ENCODE data around the gene C3orf49. TPM values are rescaled to one million over a fixed set of nuclear protein-coding genes. Genes with fewer than 3 reads are reported as not detected.

C3orf49 gene
- total RNA-seq, 1 donor from 2014 or later, result not detected

GRCh38 chr3:63878394-63879060 lies 59.4 kb downstream of the C3orf49 start:
- Mint-ChIP-seq H3K9me3 (no peaks in the 10 kb centered on the region), H3K27me3 (no peaks in the 10 kb centered on the region), H3K4me3 (no peak overlapping the region), H3K36me3 (peaks cover 4% of the 10 kb centered on the region), H3K27ac (no peak overlapping the region), H3K4me1 (ENCODE audit: unreplicated experiment) (peaks cover 45% of the 10 kb centered on the region)
- DNase-seq (ENCODE audit: extremely low spot score, unreplicated experiment), result no peak
- TF ChIP-seq, protein P1, sequence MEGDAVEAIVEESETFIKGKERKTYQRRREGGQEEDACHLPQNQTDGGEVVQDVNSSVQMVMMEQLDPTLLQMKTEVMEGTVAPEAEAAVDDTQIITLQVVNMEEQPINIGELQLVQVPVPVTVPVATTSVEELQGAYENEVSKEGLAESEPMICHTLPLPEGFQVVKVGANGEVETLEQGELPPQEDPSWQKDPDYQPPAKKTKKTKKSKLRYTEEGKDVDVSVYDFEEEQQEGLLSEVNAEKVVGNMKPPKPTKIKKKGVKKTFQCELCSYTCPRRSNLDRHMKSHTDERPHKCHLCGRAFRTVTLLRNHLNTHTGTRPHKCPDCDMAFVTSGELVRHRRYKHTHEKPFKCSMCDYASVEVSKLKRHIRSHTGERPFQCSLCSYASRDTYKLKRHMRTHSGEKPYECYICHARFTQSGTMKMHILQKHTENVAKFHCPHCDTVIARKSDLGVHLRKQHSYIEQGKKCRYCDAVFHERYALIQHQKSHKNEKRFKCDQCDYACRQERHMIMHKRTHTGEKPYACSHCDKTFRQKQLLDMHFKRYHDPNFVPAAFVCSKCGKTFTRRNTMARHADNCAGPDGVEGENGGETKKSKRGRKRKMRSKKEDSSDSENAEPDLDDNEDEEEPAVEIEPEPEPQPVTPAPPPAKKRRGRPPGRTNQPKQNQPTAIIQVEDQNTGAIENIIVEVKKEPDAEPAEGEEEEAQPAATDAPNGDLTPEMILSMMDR (conservative IDR thresholded peaks at IDR 0.05), result no peak

DNA sequence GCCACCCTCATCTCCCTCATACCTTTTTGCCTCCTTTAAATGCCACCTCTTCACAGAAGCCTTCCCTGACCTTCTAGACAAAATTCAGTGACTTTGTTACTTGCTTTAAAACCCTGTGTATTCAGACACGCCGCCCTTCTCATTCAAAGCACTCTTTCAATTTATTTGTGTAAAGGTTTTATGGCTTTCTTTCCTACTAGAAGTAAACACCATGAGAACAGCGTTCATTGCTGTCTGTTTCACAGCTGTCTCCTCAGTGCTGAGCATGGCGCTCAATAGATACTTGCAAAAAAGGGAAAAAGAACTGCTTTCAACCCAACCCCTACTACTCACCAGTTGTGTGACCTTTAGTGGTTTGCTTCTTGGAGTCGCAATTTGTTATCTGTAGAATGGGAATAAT lies 61.6 kb downstream of the C3orf49 start:
- H3K36me3 Mint-ChIP-seq, result peaks cover 4% of the 10 kb centered on the region

DNA sequence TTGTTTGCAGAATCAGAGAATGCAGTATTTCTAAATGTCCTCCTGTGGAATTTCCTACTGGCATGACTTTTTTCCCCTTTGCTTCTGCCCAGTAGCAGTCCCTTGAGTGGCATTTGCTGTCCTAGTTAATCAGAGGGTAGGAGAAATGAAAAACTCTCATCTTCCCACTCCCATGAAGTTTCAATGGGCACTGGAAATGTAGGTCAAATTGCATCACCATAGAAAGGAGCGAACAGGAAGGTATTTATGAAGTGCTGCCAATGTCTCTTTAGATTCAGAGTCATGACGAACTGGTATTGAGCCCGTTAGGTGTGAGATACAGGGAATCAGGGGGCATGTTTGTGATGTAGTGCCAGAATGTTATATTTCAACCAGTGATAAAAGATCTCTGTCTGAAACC lies 67.8 kb downstream of the C3orf49 start:
- TF ChIP-seq, protein P1 (conservative IDR thresholded peaks at IDR 0.05), result no peak
- Mint-ChIP-seq H3K4me3 (no peak overlapping the region), H3K27ac (no peak overlapping the region), H3K9me3 (no peaks in the 10 kb centered on the region), H3K36me3 (peaks cover 5% of the 10 kb centered on the region), H3K4me1 (ENCODE audit: unreplicated experiment) (peaks cover 11% of the 10 kb centered on the region), H3K27me3 (no peaks in the 10 kb centered on the region)
- DNase-seq (ENCODE audit: extremely low spot score, unreplicated experiment), result no peak

More for the DNA sequence above, 61.6 kb downstream of the C3orf49 start:
- Mint-ChIP-seq H3K27ac (no peak overlapping the region), H3K27me3 (no peaks in the 10 kb centered on the region), H3K9me3 (no peaks in the 10 kb centered on the region), H3K4me1 (ENCODE audit: unreplicated experiment) (peaks cover 42% of the 10 kb centered on the region), H3K4me3 (no peak overlapping the region)
- TF ChIP-seq, protein P1 (conservative IDR thresholded peaks at IDR 0.05), result no peak
- DNase-seq (ENCODE audit: extremely low spot score, unreplicated experiment), result no peak

GRCh38 chr3:63891518-63891917 lies 72.4 kb downstream of the C3orf49 start:
- peaks cover 5% of the 10 kb centered on the region for H3K36me3 Mint-ChIP-seq
- no peaks in the 10 kb centered on the region for H3K27me3 Mint-ChIP-seq
- no peaks in the 10 kb centered on the region for H3K9me3 Mint-ChIP-seq
- H3K4me1 Mint-ChIP-seq (ENCODE audit: unreplicated experiment), result peaks cover 15% of the 10 kb centered on the region
- TF ChIP-seq, protein P1 (conservative IDR thresholded peaks at IDR 0.05), result no peak
- no peak overlapping the region for H3K4me3 Mint-ChIP-seq
- no peak for DNase-seq (ENCODE audit: extremely low spot score, unreplicated experiment)
- no peak overlapping the region for H3K27ac Mint-ChIP-seq

GRCh38 chr3:63892773-63893352 lies 73.8 kb downstream of the C3orf49 start:
- Mint-ChIP-seq H3K9me3 (no peaks in the 10 kb centered on the region), H3K27me3 (no peaks in the 10 kb centered on the region)
- TF ChIP-seq, protein P1 (conservative IDR thresholded peaks at IDR 0.05), result no peak

More at GRCh38 chr3:63892773-63893352, 73.8 kb downstream of the C3orf49 start:
- DNase-seq (ENCODE audit: extremely low spot score, unreplicated experiment), result no peak
- Mint-ChIP-seq H3K4me1 (ENCODE audit: unreplicated experiment) (peaks cover 10% of the 10 kb centered on the region), H3K27ac (no peak overlapping the region), H3K4me3 (no peak overlapping the region), H3K36me3 (peaks cover 5% of the 10 kb centered on the region)

Measured in type B pancreatic cell (in vitro differentiated cells).